Astrocyte of the spinal cord (primary cell): ENCODE results near the gene IRAG1.

Source experiments
- DNase-seq: peaks from one replicate; pipeline ENCODE4 v3.0.0; 2011; ENCODE audit warnings: low read depth, low spot score
- H3K4me3 ChIP-seq: 2 replicates; pipeline ENCODE4 v1.5.1; 2011; ENCODE audit warnings: low read depth, mild to moderate bottlenecking, low read length, moderate library complexity
- in situ Hi-C: cut with HindIII; loops from 2 replicates; pipeline ENCODE4 v1.10.0; 2017; ENCODE audit warnings: low sequenced_read_pairs
- TF ChIP-seq, protein P1 (sequence below): IDR thresholded peaks from 2 replicates; pipeline ENCODE4 v1.5.1; 2012; ENCODE audit warnings: low read depth, mild to moderate bottlenecking, low read length, inconsistent platforms

Gene IRAG1

DNA sequence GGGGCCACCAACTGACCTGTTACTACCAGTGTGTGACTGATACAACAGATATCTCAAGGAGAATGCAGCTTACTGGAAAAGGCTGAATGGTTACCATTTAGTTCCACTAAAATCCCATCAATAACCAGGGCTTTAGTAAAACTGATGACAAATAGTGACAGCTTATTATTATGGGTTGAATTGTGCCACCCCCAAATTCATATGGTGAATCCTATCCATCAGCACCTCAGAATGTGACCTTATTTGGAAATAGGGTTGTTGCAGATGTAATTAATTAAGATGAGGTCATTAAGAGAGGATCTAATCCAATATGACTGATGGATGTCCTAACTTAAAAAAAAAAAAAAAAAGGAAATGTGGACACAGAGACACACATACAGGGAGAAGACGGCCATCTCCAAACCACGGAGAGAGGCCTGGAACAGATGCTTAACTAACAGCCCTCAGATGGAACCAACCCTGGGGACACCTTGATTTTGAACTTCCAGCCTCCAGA, 27.4 kb upstream of the IRAG1 start:
- in situ Hi-C loops = no loop called here

GRCh38 chr11:10719616-10720015, 26.1 kb upstream of the IRAG1 start:
- in situ Hi-C loops = no loop called here
- no peak for DNase-seq
- H3K4me3 ChIP-seq = no peak overlapping the region
- TF ChIP-seq, protein P1, sequence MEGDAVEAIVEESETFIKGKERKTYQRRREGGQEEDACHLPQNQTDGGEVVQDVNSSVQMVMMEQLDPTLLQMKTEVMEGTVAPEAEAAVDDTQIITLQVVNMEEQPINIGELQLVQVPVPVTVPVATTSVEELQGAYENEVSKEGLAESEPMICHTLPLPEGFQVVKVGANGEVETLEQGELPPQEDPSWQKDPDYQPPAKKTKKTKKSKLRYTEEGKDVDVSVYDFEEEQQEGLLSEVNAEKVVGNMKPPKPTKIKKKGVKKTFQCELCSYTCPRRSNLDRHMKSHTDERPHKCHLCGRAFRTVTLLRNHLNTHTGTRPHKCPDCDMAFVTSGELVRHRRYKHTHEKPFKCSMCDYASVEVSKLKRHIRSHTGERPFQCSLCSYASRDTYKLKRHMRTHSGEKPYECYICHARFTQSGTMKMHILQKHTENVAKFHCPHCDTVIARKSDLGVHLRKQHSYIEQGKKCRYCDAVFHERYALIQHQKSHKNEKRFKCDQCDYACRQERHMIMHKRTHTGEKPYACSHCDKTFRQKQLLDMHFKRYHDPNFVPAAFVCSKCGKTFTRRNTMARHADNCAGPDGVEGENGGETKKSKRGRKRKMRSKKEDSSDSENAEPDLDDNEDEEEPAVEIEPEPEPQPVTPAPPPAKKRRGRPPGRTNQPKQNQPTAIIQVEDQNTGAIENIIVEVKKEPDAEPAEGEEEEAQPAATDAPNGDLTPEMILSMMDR = no peak

More for the DNA sequence above, 27.4 kb upstream of the IRAG1 start:
- TF ChIP-seq, protein P1 = no peak
- DNase-seq = no peak
- H3K4me3 ChIP-seq = no peak overlapping the region

DNA sequence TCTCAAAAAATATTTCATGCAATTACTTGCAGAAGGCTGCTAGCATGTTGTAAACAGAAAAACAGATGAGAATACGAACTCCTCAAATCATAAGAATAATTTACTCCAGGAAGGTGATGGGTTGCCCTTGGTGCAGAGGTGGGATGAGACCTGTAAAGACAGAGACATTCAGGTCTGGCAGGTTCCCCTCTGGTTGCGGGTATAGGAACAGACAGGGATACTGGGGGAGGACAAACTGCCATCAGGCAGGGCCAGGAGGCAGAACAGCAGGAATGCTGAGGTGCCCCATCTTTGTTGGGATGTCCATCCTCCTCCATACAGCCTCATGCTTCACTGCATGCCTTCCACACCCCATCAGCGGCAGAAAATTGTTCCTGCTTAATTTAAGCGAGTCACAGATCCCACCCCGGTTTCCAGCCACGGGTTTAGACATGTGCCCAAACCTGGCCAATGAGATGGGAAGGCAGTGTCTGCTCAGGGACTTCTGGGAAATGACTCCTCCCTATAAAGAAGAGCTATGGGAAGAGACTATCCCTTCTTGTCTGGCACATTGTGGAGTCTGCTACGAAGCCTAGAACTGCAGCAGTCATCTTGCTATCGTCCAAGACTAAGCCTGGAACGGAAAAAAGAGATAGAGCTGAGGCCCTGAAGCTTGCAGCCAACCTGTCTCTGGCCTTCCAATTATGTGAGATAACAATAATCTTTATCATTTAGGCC, 23.1 kb upstream of the IRAG1 start:
- no peak overlapping the region for H3K4me3 ChIP-seq
- TF ChIP-seq, protein P1 = no peak
- in situ Hi-C loops = no loop called here
- DNase-seq = no peak

GRCh38 chr11:10716122-10716521, 22.6 kb upstream of the IRAG1 start:
- in situ Hi-C loops = no loop called here
- peak; percentile 26 for DNase-seq
- H3K4me3 ChIP-seq = no peak overlapping the region
- TF ChIP-seq, protein P1 = no peak

DNA sequence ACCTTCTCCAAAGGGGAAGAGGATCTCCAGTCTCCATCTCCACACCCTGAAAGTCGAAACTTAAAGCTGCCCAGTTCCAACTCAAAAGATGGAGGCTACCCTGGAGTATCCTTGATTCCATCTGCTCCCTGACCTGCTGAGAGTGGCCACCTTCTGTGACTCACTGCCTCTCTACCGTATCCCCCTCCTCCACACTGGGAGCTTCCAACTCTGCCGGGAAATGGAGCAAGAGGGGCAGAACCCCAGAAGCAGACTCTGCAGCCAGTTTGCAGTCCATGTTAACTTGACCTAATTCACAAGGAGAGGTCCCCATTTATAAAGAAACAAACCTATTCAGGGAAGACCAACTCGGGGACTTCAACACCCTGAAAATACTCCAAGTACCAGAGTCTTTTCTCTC, 22.0 kb upstream of the IRAG1 start:
- TF ChIP-seq, protein P1 = no peak
- no peak overlapping the region for H3K4me3 ChIP-seq
- no peak for DNase-seq
- in situ Hi-C loops = no loop called here

DNA sequence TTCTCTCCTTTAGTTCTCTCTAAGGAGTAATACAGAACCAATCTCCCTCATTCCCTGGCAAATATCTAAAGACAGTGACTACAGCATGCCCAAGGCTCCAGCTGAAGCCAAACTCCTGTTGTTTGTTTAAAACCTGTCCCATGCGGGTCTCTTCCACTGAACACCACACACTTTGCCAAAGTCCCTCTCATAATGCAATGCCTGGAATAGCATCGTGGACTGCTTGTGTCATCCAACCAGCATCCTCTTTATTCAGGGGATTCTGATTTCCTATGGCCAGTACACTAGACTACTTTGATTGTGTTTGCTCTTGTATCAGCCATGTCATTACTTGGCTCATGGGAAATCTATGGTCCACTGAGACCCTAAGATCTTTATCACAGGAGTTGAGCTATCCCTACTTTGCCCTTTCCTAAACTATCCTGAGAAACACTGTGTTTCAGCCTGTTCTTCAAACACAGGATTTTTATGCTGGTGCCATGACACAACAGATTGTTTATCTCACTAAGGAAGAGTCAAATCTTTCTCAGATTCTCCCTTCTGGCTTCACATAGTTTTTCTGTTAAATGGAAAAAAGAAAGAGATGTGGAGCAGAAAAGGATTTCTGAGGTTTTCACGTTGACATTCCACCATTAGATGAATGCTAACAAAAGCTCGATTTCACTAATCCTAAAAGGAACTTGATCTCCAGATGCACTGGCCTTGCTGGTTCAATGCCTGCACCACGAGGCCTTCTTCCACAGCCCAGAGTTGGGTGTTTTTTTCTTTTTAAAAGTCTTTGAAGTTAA, 15.9 kb upstream of the IRAG1 start:
- no peak overlapping the region for H3K4me3 ChIP-seq
- TF ChIP-seq, protein P1 = no peak
- no peak for DNase-seq
- in situ Hi-C loops = no loop called here
